ENCODE data around the gene HBE1.

Gene HBE1

GRCh38 chr11:5232176-5232575 is 37.6 kb downstream of the HBE1 start:
- no peak for DNase-seq

- no peak for DNase-seq
Measured at GRCh38 chr11:5231111-5231510, 38.6 kb downstream of the HBE1 start.

GRCh38 chr11:5230266-5230665 is 39.5 kb downstream of the HBE1 start:
- DNase-seq = no peak

GRCh38 chr11:5229796-5230195 is 39.9 kb downstream of the HBE1 start:
- no peak for DNase-seq

- no peak for DNase-seq
Measured at GRCh38 chr11:5229356-5229755, 40.4 kb downstream of the HBE1 start.

GRCh38 chr11:5228124-5228523 is 41.6 kb downstream of the HBE1 start:
- no peak for DNase-seq

- no peak for DNase-seq
Measured at GRCh38 chr11:5227681-5228080, 42.1 kb downstream of the HBE1 start.

DNA sequence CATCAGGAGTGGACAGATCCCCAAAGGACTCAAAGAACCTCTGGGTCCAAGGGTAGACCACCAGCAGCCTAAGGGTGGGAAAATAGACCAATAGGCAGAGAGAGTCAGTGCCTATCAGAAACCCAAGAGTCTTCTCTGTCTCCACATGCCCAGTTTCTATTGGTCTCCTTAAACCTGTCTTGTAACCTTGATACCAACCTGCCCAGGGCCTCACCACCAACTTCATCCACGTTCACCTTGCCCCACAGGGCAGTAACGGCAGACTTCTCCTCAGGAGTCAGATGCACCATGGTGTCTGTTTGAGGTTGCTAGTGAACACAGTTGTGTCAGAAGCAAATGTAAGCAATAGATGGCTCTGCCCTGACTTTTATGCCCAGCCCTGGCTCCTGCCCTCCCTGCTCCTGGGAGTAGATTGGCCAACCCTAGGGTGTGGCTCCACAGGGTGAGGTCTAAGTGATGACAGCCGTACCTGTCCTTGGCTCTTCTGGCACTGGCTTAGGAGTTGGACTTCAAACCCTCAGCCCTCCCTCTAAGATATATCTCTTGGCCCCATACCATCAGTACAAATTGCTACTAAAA is 42.9 kb downstream of the HBE1 start, which contains the start of gene HBB:
Gene HBB (minus strand): TSS at position 340 of the 579 bp plus-strand sequence. CDS start 50 bp downstream, at position 290.
- no peak for DNase-seq

- no peak for DNase-seq
Measured at GRCh38 chr11:5225480-5225871, 44.3 kb downstream of the HBE1 start.

GRCh38 chr11:5224538-5225479 is 44.9 kb downstream of the HBE1 start:
- no peak for DNase-seq

DNA sequence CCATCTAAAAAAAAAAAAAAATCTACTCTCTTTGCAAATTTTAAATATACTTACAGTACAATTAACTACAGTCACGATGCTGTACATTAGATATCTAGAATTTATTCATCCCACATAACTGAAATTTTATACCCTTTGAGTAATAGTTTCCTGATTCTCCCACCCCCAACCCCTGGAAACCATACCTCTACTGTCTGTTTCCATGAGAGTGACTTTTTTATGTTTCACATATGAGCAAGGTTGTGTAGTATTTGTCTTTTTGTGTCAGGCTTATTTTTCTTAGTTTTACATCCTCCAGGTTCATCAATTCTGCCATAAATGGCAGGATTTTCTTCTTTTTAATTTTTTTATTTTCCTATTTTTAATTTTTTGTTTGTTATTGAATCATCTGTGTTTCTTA is 46.1 kb downstream of the HBE1 start:
- DNase-seq = no peak

GRCh38 chr11:5223146-5223545 is 46.6 kb downstream of the HBE1 start:
- no peak for DNase-seq
